GM12891 (cell line): Measurements from ENCODE around the gene PGS1.

ENCODE experiments used
- DNase-seq: peaks from one replicate; pipeline ENCODE4 v3.0.0; 2011; ENCODE audit warnings: low spot score; ENCODE audit not compliant: insufficient read length
- FAIRE-seq: peaks from 2 replicates; lab custom pipeline; 2011; peaks lifted over from hg19 to GRCh38; lab: Jason Lieb, UNC
- PAX5 ChIP-seq: IDR thresholded peaks from 2 replicates; pipeline ENCODE4 v1.6.1; 2011; ENCODE audit warnings: low read length, moderate library complexity, mild to moderate bottlenecking; ENCODE audit not compliant: insufficient read depth, severe bottlenecking
- POLR2A ChIP-seq: IDR thresholded peaks from 2 replicates; pipeline ENCODE4 v1.6.1; 2011; ENCODE audit warnings: low read depth, low read length, control low read depth
- POLR2AphosphoS5 ChIP-seq: IDR thresholded peaks from 2 replicates; pipeline ENCODE4 v1.6.1; 2011; ENCODE audit warnings: low read depth, low read length, control low read depth
- POU2F2 ChIP-seq: IDR thresholded peaks from 2 replicates; pipeline ENCODE4 v1.6.1; 2011; ENCODE audit warnings: low read depth, mild to moderate bottlenecking, control low read depth, low read length, moderate library complexity
- SPI1 ChIP-seq: IDR thresholded peaks from 2 replicates; pipeline ENCODE4 v1.6.1; 2011; ENCODE audit warnings: low read depth, low read length, control low read depth
- TAF1 ChIP-seq: IDR thresholded peaks from 2 replicates; pipeline ENCODE4 v1.6.1; 2011; ENCODE audit warnings: low read depth, low read length, control low read depth

The PGS1 gene

GRCh38 chr17:78406396-78406795 lies 27.9 kb downstream of the PGS1 start:
- no peak for FAIRE-seq
- TF ChIP-seq POLR2AphosphoS5: no peak
- no peak for TF ChIP-seq POU2F2
- TF ChIP-seq PAX5: no peak
- no peak for TF ChIP-seq SPI1
- TF ChIP-seq POLR2A: no peak
- no peak for TF ChIP-seq TAF1
- no peak for DNase-seq

DNA sequence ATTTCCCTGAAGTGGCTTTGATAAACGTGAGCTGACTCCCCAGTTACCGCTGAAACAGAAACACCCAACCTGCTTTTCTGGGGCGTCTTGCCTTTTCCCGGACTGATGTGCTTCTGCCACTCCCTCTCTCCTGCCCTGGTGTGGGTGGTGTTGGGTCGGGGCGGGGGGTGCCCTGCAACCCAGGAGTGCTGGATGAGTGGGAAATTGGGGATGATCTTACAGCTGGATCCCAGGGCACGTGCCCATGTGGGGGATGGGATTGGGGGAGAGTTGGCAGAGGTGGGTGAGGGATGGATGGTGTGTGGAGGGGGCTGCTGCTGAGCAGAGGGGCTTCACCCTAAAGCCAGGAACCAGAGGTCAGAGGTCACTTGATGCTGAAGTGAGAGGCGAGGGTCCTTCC lies 28.5 kb downstream of the PGS1 start:
- FAIRE-seq (no peak), DNase-seq (no peak)
- no peak for TF ChIP-seq POU2F2
- TF ChIP-seq POLR2AphosphoS5: no peak
- no peak for TF ChIP-seq TAF1
- no peak for TF ChIP-seq SPI1

GRCh38 chr17:78407387-78408000 lies 29.0 kb downstream of the PGS1 start:
- DNase-seq (no peak), FAIRE-seq (no peak)
- TF ChIP-seq SPI1: no peak
- no peak for TF ChIP-seq POLR2AphosphoS5
- TF ChIP-seq TAF1: no peak
- no peak for TF ChIP-seq PAX5
- TF ChIP-seq POU2F2: no peak
- TF ChIP-seq POLR2A: no peak

GRCh38 chr17:78408476-78409050 lies 30.1 kb downstream of the PGS1 start:
- FAIRE-seq (no peak), DNase-seq (no peak)
- TF ChIP-seq PAX5: no peak
- no peak for TF ChIP-seq TAF1
- no peak for TF ChIP-seq POU2F2
- no peak for TF ChIP-seq POLR2A
- TF ChIP-seq POLR2AphosphoS5: no peak
- no peak for TF ChIP-seq SPI1

GRCh38 chr17:78409191-78409928 lies 30.9 kb downstream of the PGS1 start:
- TF ChIP-seq POLR2AphosphoS5 (no peak), POLR2A (no peak), POU2F2 (no peak), TAF1 (no peak), PAX5 (no peak), SPI1 (no peak)
- no peak for FAIRE-seq
- no peak for DNase-seq

- FAIRE-seq (no peak), DNase-seq (no peak)
- no peak for TF ChIP-seq TAF1
- TF ChIP-seq POU2F2: no peak
- no peak for TF ChIP-seq POLR2A
- TF ChIP-seq SPI1: no peak
- TF ChIP-seq PAX5: no peak
- TF ChIP-seq POLR2AphosphoS5: no peak
Measured at GRCh38 chr17:78411241-78411857, 32.9 kb downstream of the PGS1 start.

DNA sequence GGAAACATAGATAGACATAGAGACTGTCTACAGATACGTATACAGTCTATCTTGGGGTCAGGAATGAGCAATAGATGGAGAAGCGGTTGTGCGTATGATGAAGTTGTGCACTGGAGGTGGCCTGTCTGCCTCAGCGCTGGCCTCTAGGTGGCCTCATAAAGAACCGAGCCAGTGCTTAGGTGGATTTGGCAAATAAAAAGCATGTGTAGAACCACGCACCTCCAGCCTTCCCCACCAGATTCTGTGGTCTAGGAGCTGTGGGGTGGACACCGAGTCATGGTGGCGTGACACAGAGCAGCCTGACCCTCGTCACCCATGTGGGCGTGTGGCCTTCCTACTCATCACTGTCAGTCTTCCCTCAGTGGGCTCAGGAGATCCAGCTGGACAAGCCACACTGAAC lies 34.0 kb downstream of the PGS1 start:
- no peak for DNase-seq
- TF ChIP-seq POLR2A (no peak), POU2F2 (no peak), POLR2AphosphoS5 (no peak), SPI1 (no peak), TAF1 (no peak), PAX5 (no peak)
- no peak for FAIRE-seq

DNA sequence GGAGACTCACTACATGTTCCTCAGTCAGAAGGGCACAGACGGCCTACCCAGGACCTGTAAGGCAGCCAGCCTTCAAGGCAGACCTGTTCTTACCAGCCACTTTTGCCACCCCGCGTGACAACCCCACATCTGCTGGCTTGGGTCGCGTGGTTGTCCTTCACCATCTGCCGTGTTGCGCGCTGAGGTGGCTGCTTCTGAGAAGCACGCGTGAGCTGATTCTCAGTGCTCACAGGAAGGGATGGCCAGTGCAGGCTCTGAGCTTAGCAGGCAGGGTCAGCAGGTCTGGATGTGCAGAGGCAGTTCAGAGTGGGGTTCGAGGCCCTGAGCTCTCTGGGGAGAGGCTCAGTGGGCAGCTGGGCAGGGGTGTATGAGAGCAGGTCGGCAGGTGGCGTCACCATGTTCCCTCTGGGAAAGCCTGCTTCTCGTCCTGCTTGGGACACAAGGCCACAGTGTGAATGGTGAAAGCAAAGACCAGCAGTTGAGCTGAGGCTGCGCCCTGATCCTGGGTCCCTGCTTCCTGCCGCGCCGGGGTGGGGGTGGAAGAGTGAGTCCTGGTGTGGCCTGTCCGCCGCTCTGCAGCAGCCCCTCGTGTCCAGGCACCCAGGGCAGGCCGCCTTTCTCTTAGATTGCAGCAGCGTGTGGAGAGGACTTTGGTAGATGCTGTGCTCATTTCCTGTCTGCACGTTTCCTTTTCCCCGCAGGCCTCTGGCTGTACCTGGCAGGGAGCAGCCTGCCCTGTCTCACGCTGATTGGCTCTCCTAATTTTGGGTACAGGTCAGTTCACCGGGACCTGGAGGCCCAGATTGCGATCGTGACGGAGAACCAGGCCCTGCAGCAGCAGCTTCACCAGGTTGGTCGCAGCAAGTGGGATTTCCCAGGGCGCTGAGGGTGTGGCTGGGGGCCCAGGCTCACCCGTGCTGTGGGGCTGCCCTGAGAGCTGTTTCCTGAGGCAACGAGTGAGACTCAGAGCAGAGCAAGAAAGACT lies 36.0 kb downstream of the PGS1 start:
- no peak for TF ChIP-seq POLR2AphosphoS5
- TF ChIP-seq SPI1: no peak
- TF ChIP-seq POLR2A: no peak
- no peak for TF ChIP-seq TAF1
- TF ChIP-seq PAX5: no peak
- no peak for TF ChIP-seq POU2F2
- no peak for DNase-seq
- FAIRE-seq: no peak
